Activated CD8-positive, alpha-beta memory T cell treated with anti-CD3 and anti-CD28 coated beads for 48 hours (primary cell): Measurements from ENCODE around the gene PSME1.

Experiments
- DNase-seq, 3 experiments: peaks; one replicate each; pipeline ENCODE4 v3.0.0-alpha.2; 2020; ENCODE audit warnings: low read depth in 2 of 3, low spot score in 2 of 3

Gene PSME1

DNA sequence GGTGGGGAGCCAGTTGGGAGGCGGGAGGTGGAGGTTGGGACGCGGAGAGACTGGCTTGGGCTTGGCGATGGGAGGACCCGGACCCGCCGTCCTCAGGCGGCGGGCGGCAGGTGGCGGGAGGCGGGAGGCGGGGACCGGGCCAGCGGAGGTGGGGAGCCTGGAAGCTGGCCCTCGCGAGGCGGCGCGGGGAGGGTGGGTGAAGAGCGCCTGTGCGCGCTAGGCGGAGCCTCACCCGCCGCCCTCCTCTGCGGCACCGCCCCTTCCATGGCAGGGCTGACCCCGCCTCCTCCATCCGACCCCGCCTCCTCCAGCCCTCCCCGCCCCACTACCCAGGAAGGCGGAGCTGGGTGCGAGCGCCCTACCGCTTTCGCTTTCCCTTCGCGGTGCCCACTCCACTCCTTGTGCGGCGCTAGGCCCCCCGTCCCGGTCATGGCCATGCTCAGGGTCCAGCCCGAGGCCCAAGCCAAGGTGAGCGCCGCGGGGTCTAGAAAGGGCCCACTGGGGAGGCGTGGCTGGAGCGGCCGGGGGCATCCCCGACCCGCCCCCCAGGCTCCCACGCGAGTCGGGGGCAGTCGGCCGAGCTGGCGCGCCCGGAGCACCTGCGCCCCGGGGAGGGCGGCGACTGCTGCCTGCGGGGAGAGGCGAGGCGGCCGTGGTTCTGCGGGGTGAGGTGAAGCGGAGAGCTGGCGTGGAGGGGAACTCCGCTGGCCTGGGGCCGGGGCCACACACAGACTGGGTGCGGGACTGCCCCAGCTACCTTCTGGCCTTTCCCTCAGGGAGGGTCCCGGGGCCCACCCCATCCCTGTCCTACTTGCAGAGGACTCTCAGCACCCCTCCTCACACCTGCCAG, at the start of gene PSME1:
Gene PSME1 (plus strand): TSS at position 361 of the 850 bp plus-strand sequence. CDS start 69 bp downstream, at position 430.
- peak; percentile 87 to 92 (median 88) for DNase-seq

DNA sequence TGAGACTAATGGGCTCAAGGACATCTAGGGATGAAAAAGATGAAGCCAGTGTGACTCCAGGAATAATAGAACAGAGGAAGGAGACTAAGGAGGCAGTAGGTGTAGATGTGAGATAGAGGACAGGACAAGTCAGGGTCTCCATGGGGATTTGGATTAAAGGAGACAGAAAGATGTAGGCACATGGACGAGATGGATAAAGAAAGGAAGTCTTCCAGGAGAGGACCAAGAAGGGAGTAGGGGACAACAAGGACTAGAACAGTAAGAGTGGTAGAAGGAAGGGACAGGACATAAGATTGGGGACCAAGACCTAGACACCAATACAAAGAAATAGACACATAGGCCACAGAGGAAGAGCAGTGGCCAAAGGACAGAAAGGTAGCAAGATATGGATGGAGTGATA, 49.0 kb upstream of the PSME1 start:
- DNase-seq: no peak

DNA sequence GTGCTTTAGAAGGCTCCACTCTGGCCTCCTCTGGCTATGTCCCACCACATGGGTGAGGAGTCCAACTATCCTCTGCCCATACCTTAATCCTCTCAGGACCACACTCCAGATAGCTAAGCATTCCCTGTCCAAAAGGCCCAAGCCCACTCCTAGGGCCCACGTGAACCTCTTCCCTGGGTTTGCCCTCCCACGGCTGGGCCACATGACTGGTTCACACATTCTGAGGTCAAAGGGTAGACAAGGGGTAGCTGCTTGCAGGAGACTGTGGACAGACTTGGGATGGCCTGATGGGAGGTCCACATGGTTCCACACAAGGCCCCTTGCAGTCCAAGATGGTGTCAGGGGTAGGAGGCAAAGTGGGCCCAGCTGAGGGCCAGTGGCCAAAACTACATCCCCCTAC, 47.9 kb upstream of the PSME1 start:
- no peak for DNase-seq

DNA sequence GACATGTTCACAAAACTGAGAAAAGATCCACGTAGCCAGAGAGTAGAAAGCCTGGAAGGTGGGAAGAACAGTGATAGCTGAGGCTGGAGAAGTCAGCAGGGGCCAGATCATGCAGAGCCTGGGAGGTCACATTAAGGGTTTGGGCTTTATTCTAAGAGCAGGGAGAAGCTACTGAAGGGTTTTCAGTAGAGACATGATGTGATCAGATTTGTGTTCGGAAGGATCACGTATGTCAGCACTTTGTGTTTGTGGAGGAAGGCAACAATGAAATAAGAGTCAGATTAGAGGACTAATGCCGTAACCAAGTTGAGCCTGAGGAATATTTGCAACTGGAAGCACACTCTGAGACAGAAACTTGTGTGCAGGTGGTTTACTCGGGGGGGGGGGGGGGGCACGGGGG, 46.1 kb upstream of the PSME1 start:
- DNase-seq: no peak

DNA sequence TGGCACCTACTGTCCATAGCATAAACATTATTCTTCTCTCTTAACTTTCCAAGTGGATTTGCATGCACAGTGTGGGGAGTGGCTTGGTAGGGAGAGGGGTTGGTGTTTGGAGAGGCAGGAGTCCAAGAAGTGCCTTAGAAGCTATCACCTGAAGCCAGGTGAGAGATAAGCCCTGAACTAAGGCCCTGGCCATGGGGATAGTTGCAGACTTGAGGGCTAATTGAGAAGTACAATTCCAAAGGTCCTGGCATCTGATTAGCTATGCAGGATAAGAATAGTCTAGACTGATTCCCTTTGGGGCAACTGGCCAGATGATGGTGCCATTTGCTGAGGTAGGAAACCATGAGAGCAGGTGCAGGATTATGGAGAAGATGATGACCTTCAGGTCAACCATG, 43.9 kb upstream of the PSME1 start:
- no peak for DNase-seq

DNA sequence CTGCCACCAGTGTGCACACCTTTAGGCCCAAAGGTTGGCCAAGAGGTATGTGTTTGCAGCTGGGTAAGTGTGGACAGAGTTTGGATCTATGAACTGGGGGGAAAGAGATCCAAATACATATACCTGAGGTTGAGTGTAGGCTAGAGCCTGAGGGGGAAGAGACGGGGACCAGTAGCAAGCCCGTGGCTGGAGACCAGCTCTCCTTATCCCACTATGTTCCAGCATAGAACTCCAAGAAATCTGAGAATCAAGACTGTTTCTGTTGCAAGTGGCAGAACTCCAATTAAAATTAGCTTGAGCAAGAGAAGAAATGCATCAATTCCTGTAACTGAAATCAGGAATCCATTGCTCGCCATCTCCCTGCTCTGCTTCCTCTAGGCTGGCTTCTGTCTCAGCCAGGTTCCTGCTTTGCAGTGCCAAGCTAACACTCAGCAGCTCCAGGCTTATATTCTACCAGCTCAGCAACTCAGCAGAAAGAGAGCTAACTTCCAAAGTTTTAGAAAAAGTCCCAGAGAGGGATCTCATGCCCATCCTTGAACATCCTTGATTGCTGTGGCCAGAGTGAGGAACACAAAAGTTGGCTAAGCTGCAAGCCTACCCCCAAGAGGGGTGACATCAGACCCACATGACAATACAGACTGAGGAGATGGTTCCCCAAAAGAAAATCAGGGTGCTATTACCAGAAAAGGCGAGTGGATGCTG, 43.3 kb upstream of the PSME1 start:
- no peak for DNase-seq

DNA sequence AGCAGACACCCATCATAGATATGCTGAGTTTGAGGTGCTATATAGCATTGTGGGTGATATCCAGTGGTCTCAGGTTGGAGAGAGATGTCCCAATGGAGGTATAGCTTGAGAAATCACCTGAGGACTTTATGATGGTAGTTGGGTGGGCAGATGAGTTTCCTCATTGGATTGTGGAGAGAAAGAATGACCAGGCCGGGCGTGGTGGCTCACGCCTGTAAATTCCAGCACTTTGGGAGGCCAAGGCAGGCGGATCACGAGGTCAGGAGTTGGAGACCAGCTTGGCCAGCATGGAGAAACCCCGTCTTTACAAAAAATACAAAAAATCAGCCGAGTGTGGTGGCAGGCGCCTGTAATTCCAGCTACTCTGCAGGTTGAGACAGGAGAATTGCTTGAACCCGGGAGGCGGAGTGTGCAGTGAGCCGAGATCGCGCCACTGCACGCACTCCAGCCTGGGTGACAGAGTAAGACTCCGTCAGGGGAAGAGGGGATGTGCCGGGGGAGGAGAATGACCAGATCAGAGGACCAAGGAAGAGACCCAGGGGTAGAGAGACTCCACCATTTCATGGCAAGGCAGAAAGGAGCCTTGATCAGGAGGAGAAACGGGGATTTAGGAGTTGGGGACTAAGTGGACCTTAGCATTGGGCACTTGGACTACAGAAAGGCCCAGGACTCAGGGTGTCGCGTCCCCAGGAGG, 42.6 kb upstream of the PSME1 start:
- DNase-seq: no peak

DNA sequence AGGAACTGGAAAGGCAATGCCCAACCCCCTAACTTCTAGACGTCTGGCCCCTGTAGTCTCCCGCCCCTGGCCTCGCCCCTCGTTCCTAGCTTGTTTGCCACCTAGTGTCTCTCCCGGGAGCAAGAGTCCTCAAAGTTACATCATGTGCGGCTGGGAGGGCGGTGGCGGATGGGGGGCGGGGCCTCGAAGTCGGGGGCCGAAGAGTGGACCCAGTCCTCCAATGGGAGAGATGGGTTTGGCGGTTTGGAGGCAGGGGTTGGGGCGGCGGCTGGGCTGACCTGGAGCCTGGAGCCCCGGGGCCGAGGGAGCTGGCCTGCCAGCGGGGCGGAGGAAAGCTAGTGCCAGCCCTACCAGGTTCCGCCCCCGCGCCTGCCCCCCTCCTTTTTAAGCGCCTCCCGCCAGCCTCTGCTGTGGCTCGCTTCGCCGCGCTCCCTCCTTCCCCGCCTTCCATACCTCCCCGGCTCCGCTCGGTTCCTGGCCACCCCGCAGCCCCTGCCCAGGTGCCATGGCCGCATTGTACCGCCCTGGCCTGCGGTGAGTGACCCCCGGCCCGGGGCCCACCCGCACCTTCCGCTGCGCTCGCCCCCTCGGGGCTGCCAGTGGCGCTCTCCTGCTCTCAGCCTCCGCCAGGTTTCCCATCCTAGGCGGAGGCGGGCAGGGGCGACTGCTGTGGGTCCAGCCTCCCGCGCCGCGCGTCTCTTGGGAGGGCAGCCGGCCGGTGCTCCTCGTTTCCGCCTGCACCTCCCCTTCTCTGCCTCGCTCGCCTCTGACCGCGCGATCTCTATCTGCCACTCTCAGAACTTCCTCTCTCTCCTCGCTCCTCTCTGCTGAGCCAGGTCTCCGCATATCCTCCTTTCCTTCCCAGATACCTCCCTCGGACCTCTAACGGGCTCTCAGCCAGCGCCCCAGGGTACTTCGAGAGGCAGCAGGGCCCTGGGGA, 41.8 kb upstream of the PSME1 start, which contains the start of gene PCK2:
Gene PCK2 (plus strand): TSS at position 411 of the 940 bp plus-strand sequence. CDS start 95 bp downstream, at position 506.
- peak; percentile 75 to 85 (median 75) for DNase-seq

DNA sequence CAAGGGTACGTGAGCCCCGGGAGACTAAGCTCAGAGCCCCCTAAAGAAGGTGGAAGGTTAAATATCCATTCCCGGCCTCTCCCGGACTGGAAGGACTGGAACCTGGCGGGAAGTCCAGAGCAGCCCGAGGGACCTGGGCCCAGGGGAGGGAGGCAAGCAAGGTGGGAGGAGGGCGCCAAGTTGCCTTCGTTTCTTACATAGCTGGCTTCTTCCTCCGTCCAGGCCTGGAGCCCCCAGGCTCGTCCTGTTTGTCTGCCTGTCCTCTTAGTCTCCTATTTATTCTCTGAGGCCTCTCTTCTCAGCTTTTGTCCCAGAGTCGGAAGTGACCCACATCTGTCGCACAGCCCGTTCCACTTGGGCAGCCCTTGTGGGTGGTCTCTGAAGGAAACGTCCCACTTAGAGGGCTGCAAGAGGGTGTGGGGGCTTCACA, 41.1 kb upstream of the PSME1 start:
- DNase-seq: no peak

DNA sequence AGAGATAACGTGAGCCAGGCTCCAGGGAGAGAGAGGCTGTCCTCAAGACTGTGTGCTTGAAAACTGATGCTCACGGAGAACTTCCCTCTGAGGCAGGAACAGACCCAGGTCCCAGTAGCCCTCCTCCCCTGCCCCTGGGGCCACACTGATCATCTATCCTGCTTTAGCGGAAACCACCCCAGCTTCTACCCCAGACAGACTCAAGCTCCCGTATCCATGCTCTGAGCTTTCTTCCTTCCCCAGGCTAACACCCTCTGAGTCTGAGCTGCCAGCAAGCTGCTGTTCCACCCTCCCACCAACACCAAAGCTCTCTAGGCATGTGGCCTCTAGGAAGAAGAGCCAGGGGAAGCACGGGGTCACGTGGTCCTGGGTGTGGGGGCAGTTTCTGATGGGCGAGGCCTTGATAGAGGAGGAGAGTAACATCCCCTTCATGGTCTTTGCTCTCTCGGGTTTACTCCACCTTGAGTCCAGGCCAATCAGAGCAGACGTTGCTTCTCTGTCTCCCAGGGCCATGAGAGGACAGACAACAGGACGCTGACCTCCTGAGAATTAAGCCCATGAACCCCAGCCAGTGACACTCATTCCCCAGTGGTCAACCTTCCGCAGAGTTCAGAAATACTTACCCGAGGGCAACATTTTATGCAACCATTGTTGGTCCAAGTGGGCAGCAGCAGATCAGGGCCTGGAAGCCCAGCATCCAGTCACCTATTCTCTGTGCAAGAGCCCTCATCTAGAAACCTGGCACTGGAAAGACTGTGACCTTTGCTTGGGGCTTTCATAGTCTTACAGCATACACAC, 40.5 kb upstream of the PSME1 start:
- DNase-seq: peak; percentile 43 to 48 (median 44)

DNA sequence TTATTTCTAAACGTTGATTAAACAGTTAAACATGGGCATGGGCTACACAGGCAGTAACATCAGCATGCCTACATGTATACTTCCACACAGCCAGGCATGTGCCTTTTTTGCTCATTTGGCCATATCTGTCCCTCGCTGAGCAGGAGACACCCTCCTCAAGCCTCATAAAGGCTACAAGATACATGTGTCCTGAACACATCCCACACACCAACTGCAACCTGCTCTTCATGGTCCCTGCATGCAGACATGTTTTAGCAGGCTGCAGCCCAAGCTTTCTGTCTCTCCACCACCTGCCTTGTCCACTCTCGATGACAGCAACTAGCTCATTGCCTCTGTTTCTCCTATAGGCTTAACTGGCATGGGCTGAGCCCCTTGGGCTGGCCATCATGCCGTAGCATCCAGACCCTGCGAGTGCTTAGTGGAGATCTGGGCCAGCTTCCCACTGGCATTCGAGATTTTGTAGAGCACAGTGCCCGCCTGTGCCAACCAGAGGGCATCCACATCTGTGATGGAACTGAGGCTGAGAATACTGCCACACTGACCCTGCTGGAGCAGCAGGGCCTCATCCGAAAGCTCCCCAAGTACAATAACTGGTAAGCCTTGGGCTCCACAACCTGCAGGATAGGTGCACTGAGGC, 39.3 kb upstream of the PSME1 start:
- no peak for DNase-seq

DNA sequence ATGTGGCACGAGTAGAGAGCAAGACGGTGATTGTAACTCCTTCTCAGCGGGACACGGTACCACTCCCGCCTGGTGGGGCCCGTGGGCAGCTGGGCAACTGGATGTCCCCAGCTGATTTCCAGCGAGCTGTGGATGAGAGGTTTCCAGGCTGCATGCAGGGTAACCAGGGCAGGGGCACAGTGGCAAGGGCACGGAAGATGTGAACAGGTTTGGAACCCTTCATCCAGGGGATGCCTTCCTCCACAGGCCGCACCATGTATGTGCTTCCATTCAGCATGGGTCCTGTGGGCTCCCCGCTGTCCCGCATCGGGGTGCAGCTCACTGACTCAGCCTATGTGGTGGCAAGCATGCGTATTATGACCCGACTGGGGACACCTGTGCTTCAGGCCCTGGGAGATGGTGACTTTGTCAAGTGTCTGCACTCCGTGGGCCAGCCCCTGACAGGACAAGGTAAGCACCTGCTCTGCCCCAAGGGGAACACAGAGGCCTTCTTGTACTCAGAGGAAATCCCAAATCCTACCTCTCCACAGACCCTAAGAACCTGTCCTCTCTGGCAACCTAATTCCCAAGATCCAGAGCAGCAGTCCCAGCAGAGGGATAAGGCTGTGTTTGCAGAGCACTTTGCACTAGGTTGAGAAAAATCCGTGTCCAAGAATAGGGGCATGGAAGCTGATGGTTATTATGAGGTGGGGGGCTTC, 37.6 kb upstream of the PSME1 start:
- no peak for DNase-seq

DNA sequence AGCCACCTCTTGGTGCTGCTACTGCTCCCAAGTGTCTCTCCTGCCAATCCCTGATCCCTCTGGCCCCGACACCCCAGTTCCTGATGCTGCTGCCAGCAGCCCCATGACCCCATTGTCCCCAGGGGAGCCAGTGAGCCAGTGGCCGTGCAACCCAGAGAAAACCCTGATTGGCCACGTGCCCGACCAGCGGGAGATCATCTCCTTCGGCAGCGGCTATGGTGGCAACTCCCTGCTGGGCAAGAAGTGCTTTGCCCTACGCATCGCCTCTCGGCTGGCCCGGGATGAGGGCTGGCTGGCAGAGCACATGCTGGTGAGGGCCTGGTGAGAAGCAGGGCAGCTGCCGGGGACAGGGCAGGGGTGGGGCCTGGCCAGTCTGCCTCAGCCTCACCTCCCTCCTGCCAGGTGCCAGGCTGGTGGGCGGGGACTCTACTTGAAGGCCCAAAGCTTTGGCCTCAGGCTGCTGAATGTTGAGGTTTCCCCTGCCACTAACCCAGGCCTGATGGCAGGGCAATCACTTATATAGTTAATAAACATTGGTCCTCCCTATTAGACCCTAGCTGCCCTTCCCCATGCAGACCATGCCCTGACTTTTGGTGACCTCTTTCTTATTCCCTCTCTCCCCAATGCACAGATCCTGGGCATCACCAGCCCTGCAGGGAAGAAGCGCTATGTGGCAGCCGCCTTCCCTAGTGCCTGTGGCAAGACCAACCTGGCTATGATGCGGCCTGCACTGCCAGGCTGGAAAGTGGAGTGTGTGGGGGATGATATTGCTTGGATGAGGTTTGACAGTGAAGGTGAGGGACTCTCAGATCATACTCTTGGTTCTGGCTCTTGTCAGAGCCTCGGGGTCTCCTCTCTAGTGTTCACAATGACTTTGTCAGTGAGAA, 36.8 kb upstream of the PSME1 start:
- no peak for DNase-seq

DNA sequence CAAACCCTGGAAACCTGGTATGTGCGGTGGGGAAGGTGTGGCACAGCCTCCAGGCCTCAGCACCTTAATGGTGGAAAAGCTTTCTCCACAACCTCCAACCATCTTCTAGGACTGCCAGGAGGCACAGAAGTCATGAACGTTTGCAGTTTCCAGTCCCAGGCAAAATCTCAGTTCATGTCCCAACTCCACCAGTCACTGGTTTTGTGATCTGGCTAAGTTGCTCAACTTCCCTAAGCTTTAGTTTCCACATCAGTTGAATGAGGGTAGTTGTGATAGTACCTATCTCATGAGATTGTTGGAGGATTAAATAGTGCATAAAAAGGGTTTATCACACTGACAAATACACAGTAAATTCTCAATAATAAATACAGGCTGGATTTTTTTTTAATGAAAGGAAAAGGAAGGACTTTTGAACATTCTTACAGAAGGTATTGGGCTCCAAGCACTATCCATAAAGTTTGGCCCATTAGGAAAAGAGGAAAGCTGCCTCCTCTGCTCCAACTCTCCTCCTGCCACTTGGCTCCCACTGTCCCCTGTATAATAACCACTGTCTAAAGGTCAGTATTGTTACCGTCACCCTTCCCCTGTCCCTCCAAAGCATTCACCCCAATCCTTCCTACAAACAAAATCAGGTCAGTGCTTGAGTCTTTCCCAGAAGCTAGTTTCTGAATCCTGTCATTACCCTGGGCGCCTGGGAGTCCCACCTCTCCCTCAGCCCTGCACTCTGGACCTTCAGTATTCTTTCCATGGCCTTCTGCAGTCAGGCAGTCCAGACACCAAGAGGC, 35.6 kb upstream of the PSME1 start:
- DNase-seq: no peak

DNA sequence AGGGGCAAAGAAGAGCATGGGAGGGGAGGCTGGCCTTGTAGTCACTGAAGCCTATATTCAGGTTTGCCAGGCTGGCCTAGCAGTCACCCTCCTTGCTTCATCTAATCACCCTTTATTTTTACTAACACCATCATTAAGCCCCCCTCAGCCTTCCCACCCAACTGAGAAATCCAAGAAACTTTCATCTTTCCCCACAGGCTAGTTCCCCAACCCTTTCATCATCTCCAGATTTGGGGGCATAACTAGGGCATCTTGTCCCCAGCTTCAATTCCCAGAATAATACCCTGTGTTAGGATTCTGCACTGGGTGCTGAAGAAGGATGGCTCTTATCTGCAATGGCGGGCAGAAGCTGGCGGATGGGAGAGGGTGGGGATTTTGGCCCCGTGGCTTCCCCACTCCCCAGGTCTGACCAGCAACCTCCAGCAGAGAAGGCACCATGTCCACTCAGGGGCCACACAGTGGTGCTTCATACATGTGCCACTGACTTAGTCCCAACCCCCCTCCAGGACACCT, 35.0 kb upstream of the PSME1 start:
- no peak for DNase-seq

DNA sequence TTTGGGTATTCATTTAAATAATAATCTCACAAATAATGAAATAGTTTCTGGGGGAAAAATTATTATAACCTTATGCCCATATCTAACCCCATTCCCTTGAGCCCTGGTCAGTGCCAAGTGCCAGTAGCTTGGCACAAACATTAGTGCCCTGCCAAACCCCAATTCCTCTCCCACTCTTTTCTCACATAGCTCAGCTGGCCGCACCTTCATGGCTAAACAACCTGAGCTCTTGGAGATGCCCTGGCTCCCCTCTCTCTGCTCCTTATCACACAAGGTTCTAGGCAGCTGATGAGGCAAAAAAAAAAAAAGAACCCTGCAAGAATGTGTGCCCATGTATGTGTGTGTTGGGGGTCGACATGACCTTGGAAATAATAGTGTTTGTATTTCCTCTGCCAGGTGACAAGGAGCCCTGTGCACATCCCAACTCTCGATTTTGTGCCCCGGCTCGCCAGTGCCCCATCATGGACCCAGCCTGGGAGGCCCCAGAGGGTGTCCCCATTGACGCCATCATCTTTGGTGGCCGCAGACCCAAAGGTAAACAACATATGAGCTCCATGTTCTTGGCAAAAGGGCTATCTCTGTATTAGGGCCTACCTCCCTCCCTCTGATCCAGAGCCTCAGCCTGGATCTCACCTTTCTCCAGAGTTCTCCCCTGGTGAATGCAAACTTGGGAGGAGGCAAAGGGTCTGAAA, 33.5 kb upstream of the PSME1 start:
- DNase-seq: no peak
